GM20431 (cell line): Measurements from ENCODE around the gene HMCN2.
"Not testable (repeated sequence)": the region's sequence is repeated elsewhere in the genome, so short reads cannot be mapped to it uniquely, and the experiment has no call there.

Experiments used
- in situ Hi-C: fragments of 300-500 bp; cut with MseI, MboI; formaldehyde crosslinking; loops from one replicate; pipeline ENCODE4 v1.15.0; 2020; ENCODE audit warnings: low sequenced_read_pairs; ENCODE audit not compliant: unreplicated experiment

HMCN2 gene

GRCh38 chr9:130381660-130382059 is 116.1 kb downstream of the HMCN2 start:
- in situ Hi-C loops = no loop called here

DNA sequence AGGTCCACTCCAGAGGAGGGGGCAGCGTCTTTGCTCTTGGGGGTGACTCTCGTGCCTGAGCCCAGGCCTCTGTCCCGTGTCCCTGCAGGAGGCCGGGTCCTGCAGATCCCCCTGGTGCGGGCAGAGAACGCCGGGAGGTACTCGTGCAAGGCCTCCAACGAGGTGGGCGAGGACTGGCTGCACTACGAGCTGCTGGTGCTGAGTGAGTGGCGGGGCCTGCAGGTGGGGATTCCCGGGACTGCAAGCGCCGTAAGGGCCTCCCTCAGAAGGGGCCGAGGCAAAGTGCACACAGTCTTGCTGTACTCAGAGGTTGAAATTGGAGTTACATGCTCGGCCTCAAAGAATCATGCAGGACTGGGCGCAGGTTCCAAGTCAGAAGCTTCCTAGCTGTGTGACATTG is 116.5 kb downstream of the HMCN2 start:
- in situ Hi-C loops = no loop called here

GRCh38 chr9:130382636-130383349 is 117.2 kb downstream of the HMCN2 start:
- in situ Hi-C loops = no loop called here

- in situ Hi-C loops = no loop called here
These were observed 117.8 kb downstream of the HMCN2 start for GRCh38 chr9:130383350-130383715.

DNA sequence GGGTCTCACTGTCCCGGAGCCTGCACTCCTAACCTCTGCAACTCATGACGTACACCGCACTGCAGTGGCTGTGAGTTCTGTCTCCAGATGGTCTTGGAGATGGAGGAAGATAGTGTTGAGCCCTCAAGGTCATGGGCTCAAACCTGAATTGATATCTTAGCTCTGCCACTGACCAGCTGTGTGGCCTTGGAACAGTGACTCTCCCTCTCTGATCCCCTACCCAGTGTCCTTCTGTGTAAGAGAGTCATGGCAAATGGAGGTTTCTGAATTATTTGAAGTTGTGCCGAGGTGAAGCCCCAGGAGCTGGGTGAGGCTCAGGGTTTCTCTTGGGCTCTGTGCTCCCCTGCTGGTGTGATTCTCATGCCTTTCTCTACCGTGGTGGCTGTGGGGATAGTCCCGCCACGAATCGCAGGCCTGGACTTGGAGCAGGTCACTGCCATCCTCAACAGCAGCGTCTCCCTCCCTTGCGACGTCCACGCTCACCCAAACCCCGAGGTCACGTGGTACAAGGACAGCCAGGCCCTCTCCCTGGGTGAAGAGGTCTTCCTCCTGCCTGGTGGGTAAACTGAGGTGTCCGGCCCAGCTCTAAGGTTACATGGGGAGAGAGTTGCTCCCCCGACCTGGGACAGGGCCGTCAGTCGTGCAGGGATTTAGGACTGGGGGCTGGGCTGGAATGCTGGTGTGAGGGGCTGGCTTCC is 118.6 kb downstream of the HMCN2 start:
- in situ Hi-C loops = no loop called here

- in situ Hi-C loops = no loop called here
These were observed 119.7 kb downstream of the HMCN2 start for GRCh38 chr9:130385257-130385656.

- in situ Hi-C loops = no loop called here
These were observed 121.8 kb downstream of the HMCN2 start for GRCh38 chr9:130387398-130387797.

GRCh38 chr9:130387905-130388304 is 122.3 kb downstream of the HMCN2 start:
- in situ Hi-C loops = no loop called here

GRCh38 chr9:130390390-130390789 is 124.8 kb downstream of the HMCN2 start:
- in situ Hi-C loops = no loop called here

- in situ Hi-C loops = no loop called here
These were observed 125.4 kb downstream of the HMCN2 start for GRCh38 chr9:130390986-130391385.

DNA sequence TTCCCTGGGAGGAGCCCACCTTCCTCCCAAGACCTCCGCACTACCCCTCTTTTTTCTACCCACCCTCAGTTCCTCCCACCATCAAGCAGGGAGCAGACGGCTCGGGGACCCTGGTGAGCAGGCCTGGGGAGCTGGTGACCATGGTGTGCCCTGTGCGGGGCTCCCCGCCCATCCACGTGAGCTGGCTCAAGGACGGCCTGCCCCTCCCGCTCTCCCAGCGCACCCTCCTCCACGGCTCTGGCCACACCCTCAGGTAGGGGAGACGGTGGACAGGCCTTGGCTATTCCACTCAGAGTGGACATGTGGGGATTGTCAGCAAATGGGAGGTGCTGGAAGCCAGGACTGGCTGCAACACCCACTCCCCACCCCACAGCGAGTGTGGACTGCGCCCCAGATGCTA is 126.3 kb downstream of the HMCN2 start:
- in situ Hi-C loops = no loop called here

- in situ Hi-C loops = no loop called here
These were observed 128.1 kb downstream of the HMCN2 start for GRCh38 chr9:130393681-130394071.

- in situ Hi-C loops = no loop called here
These were observed 128.8 kb downstream of the HMCN2 start for GRCh38 chr9:130394320-130394719.

GRCh38 chr9:130394814-130395470 is 129.4 kb downstream of the HMCN2 start:
- in situ Hi-C loops = no loop called here

- in situ Hi-C loops = no loop called here
These were observed 130.4 kb downstream of the HMCN2 start for GRCh38 chr9:130395810-130396435.

GRCh38 chr9:130396581-130396980 is 131.0 kb downstream of the HMCN2 start:
- in situ Hi-C loops = no loop called here

GRCh38 chr9:130398487-130399240 is 133.1 kb downstream of the HMCN2 start:
- in situ Hi-C loops = no loop called here

DNA sequence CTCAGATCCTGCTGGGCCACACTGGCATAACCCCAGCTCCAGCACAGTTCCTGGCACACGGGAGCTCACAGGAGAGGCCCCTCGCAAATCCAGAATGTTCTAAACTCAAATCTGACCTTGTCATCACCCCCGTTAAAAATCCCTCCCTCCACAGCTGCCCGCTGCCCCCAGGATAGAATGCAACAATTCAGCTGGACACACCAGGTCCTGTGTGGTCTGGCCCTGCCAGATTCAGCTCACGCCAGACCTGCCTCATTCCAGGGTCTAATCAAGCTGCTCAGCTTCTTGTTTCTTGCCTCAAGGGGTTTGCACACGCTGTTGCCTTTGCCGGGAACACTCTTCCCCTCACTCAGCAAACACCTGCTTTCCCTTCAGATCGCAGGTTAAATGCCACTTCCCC is 134.2 kb downstream of the HMCN2 start:
- in situ Hi-C loops = no loop called here

GRCh38 chr9:130400870-130401269 is 135.3 kb downstream of the HMCN2 start:
- in situ Hi-C loops = no loop called here

DNA sequence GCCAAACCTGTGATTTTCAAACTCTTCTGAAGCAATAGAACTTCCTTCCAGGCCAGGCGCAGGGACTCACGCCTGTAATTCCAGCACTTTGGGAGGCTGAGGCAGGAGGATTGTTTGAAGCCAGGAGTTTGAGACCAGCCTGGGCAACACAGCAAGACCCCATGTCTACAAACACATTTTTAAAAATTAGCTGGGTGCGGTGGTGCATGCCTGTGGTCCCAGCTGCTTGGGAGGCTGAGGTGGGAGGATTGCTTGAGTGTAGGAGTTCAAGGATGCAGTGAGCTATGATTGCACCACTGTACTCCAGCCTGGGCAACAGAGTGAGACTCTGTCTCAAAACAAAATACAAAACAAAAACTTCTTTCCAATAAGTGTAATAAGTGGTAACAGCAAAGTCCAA is 136.2 kb downstream of the HMCN2 start:
- in situ Hi-C loops = not testable (repeated sequence)
